Chondrocyte (in vitro differentiated cells): Measurements from ENCODE around the gene PBX1. TPM values are rescaled to one million over a fixed set of nuclear protein-coding genes. Genes with fewer than 3 reads are reported as not detected.
"Not testable (repeated sequence)": the region's sequence is repeated elsewhere in the genome, so short reads cannot be mapped to it uniquely, and the experiment has no call there.

Experiments used
- DNase-seq: peaks from one replicate; pipeline ENCODE4 v3.0.0; 2021; ENCODE audit warnings: mixed read lengths, low spot score
- H3K27ac Mint-ChIP-seq: one replicate; pipeline ENCODE4 v1.8.0; 2021; ENCODE audit warnings: mild to moderate bottlenecking, moderate library complexity, mixed read lengths; ENCODE audit not compliant: unreplicated experiment
- H3K27me3 Mint-ChIP-seq: 2 replicates; pipeline ENCODE4 v1.8.0; 2021; ENCODE audit warnings: low read depth, mixed read lengths
- H3K36me3 Mint-ChIP-seq: 2 replicates; pipeline ENCODE4 v1.8.0; 2021; ENCODE audit warnings: low read depth, mixed read lengths
- H3K4me1 Mint-ChIP-seq: 2 replicates; pipeline ENCODE4 v1.8.0; 2021; ENCODE audit warnings: low read depth, mild to moderate bottlenecking, mixed read lengths
- H3K4me3 Mint-ChIP-seq: one replicate; pipeline ENCODE4 v1.8.0; 2021; ENCODE audit warnings: mild to moderate bottlenecking, moderate library complexity, mixed read lengths; ENCODE audit not compliant: unreplicated experiment
- H3K9me3 Mint-ChIP-seq: 2 replicates; pipeline ENCODE4 v1.8.0; 2021; ENCODE audit warnings: low read depth, mixed read lengths
- CTCF ChIP-seq: fragments of 200-600 bp; sonication (generic); IDR thresholded peaks from 2 replicates; pipeline ENCODE4 v1.5.0; 2021; ENCODE audit warnings: antibody characterized with exemption, mild to moderate bottlenecking, moderate library complexity
- total RNA-seq: library from RNA; stranded (reverse); gene quantifications from 3 replicates; pipeline ENCODE4 v1.2.1, GENCODE V29; 2021

PBX1 gene
- total RNA-seq, 1 donor from 2014 or later: 23.0 TPM

DNA sequence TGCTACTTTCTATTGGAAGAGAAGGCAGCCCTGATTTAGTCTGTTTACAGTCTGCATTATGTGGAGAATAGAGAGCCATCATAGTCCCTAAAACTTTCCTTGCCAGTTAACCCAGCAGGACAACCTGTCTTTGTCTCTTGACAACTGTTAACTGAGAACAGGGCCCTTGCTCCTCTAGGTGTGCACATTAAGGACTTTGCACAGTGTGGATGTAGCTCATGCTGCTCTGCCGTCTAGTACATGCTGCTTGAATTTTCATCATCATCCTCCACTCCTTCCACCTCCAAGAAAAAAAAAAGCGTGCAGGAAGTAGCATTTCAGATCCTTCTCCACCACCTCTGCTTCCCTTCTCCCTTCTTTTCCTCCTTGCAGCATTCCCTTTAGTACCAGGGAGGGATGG lies 91.5 kb downstream of the PBX1 start:
- no peaks in the 10 kb centered on the region for H3K27me3 Mint-ChIP-seq
- H3K4me1 Mint-ChIP-seq: peaks cover 15% of the 10 kb centered on the region
- no peak for DNase-seq
- no peaks in the 10 kb centered on the region for H3K36me3 Mint-ChIP-seq
- H3K27ac Mint-ChIP-seq: no peak overlapping the region
- no peak overlapping the region for H3K4me3 Mint-ChIP-seq
- H3K9me3 Mint-ChIP-seq: no peaks in the 10 kb centered on the region
- TF ChIP-seq CTCF: no peak

DNA sequence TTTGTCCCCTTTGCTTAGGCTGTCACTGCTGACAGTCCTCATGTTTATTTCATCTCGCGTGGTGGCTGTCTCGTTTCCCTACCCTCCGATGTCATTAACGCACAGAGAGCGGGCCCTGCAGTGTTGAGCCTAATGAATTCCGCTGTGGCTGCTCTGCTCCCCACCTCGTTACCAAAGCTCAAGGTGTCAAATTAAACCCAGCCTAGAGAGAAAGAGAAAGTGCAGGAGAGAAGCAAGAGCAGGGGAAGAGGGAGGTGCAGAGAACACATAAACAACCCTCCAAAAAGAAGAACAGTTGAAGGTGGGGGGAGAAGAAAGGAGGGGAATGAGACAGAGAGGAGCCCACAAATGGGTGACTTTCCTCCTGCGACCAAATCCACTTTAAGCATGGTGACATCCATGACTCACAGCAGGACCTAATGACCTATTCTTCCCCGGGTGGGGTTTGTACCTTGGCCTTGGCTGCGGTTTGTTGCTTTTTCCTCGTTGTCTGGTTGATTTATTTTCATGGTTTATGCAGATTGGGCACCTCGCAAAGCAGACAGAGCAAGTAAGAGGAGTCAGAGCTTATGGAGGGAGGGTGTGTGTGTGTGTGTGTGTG lies 92.5 kb downstream of the PBX1 start:
- Mint-ChIP-seq H3K27me3 (no peaks in the 10 kb centered on the region), H3K4me3 (no peak overlapping the region), H3K36me3 (no peaks in the 10 kb centered on the region), H3K4me1 (peaks cover 15% of the 10 kb centered on the region), H3K27ac (no peak overlapping the region), H3K9me3 (no peaks in the 10 kb centered on the region)
- no peak for TF ChIP-seq CTCF
- no peak for DNase-seq

GRCh38 chr1:164652969-164653368 lies 94.0 kb downstream of the PBX1 start:
- H3K27ac Mint-ChIP-seq: not testable (repeated sequence)
- peaks cover 15% of the 10 kb centered on the region for H3K4me1 Mint-ChIP-seq

GRCh38 chr1:164653705-164654104 lies 94.7 kb downstream of the PBX1 start:
- Mint-ChIP-seq H3K36me3 (no peaks in the 10 kb centered on the region), H3K27ac (no peak overlapping the region), H3K9me3 (no peaks in the 10 kb centered on the region), H3K4me1 (peaks cover 11% of the 10 kb centered on the region), H3K27me3 (no peaks in the 10 kb centered on the region), H3K4me3 (no peak overlapping the region)
- no peak for DNase-seq
- no peak for TF ChIP-seq CTCF

More at GRCh38 chr1:164652969-164653368, 94.0 kb downstream of the PBX1 start:
- not testable (repeated sequence) for H3K9me3 Mint-ChIP-seq, DNase-seq, H3K36me3 Mint-ChIP-seq, H3K27me3 Mint-ChIP-seq, H3K4me3 Mint-ChIP-seq

DNA sequence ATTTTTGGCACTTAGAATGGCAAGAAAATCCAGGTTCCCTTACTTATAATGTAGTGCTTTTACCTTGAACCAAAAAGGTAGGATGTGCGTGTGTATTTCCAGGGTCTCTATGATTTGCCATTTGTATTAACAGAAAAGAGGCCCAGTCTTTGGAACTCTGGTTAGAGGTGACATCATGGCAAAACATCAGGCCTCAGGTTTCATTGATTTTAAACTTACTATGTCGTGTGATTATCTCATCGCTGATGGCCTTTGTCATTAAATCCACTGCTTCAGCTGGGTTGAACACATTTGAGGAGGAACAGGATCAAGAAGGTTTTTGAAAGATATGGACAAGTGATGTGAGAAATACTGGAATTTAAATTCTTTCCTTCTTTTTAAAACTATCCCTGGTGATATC lies 95.2 kb downstream of the PBX1 start:
- Mint-ChIP-seq H3K4me3 (no peak overlapping the region), H3K9me3 (no peaks in the 10 kb centered on the region), H3K4me1 (peaks cover 11% of the 10 kb centered on the region), H3K27ac (no peak overlapping the region), H3K27me3 (no peaks in the 10 kb centered on the region), H3K36me3 (no peaks in the 10 kb centered on the region)
- TF ChIP-seq CTCF: no peak
- no peak for DNase-seq

- Mint-ChIP-seq H3K9me3 (no peaks in the 10 kb centered on the region), H3K36me3 (no peaks in the 10 kb centered on the region), H3K4me3 (no peak overlapping the region), H3K27ac (no peak overlapping the region), H3K4me1 (no peaks in the 10 kb centered on the region), H3K27me3 (no peaks in the 10 kb centered on the region)
- DNase-seq: no peak
- TF ChIP-seq CTCF: no peak
Measured at GRCh38 chr1:164658864-164659263, 99.9 kb downstream of the PBX1 start.
